ENCODE measurements around the gene HNF4A. TPM values are rescaled to one million over a fixed set of nuclear protein-coding genes. Genes with fewer than 3 reads are reported as not detected.
"Not testable (repeated sequence)": the region's sequence is repeated elsewhere in the genome, so short reads cannot be mapped to it uniquely, and the experiment has no call there.

Gene HNF4A
- total RNA-seq, 3 donors from 2014 or later = 125 to 332 (median 237) TPM

- Histone ChIP-seq H3K36me3 (ENCODE audit: low read depth) (no peaks in the 10 kb centered on the region), H3K4me1 (ENCODE audit: low read depth) (peaks cover 6% of the 10 kb centered on the region), H3K4me3 (no peak overlapping the region), H3K9me3 (no peaks in the 10 kb centered on the region)
- intact Hi-C loops (cut with DNase I, micrococcal nuclease) = no loop called here
- no peak for DNase-seq
- no peak for TF ChIP-seq CTCF (IDR thresholded peaks at IDR 0.05)
- no peak for ATAC-seq
These were observed 13.3 kb upstream of the HNF4A start for GRCh38 chr20:44342248-44342647.

- Histone ChIP-seq H3K36me3 (ENCODE audit: low read depth) (no peaks in the 10 kb centered on the region), H3K4me3 (no peak overlapping the region), H3K9me3 (no peaks in the 10 kb centered on the region), H3K4me1 (ENCODE audit: low read depth) (peaks cover 6% of the 10 kb centered on the region)
- intact Hi-C loops (cut with DNase I, micrococcal nuclease) = no loop called here
- no peak for TF ChIP-seq CTCF (IDR thresholded peaks at IDR 0.05)
- ATAC-seq = no peak
- no peak for DNase-seq
These were observed 12.3 kb upstream of the HNF4A start for GRCh38 chr20:44343162-44343675.

GRCh38 chr20:44344723-44345122 is 10.8 kb upstream of the HNF4A start:
- no peak for TF ChIP-seq CTCF (IDR thresholded peaks at IDR 0.05)
- no peaks in the 10 kb centered on the region for H3K9me3 ChIP-seq
- peak; percentile 55 for ATAC-seq
- H3K4me1 ChIP-seq (ENCODE audit: low read depth) = peaks cover 6% of the 10 kb centered on the region
- no peak overlapping the region for H3K4me3 ChIP-seq
- intact Hi-C loops (cut with DNase I, micrococcal nuclease) = no loop called here
- H3K36me3 ChIP-seq (ENCODE audit: low read depth) = no peaks in the 10 kb centered on the region
- no peak for DNase-seq

GRCh38 chr20:44345147-44345546 is 10.4 kb upstream of the HNF4A start:
- peak; percentile 54 for ATAC-seq

GRCh38 chr20:44345941-44346340 is 9.6 kb upstream of the HNF4A start:
- H3K4me1 ChIP-seq (ENCODE audit: low read depth); ATAC-seq; intact Hi-C loops (cut with DNase I, micrococcal nuclease); H3K9me3 ChIP-seq; H3K4me3 ChIP-seq; H3K36me3 ChIP-seq (ENCODE audit: low read depth); DNase-seq: not testable (repeated sequence)

More at GRCh38 chr20:44345147-44345546, 10.4 kb upstream of the HNF4A start:
- TF ChIP-seq CTCF (IDR thresholded peaks at IDR 0.05) = no peak
- Histone ChIP-seq H3K4me3 (no peak overlapping the region), H3K36me3 (ENCODE audit: low read depth) (no peaks in the 10 kb centered on the region), H3K4me1 (ENCODE audit: low read depth) (peaks cover 6% of the 10 kb centered on the region), H3K9me3 (no peaks in the 10 kb centered on the region)
- no peak for DNase-seq
- intact Hi-C loops (cut with DNase I, micrococcal nuclease) = no loop called here

- Histone ChIP-seq H3K4me1 (ENCODE audit: low read depth) (peaks cover 11% of the 10 kb centered on the region), H3K9me3 (no peaks in the 10 kb centered on the region), H3K36me3 (ENCODE audit: low read depth) (no peaks in the 10 kb centered on the region), H3K4me3 (no peak overlapping the region)
- intact Hi-C loops (cut with DNase I, micrococcal nuclease) = no loop called here
- TF ChIP-seq CTCF (IDR thresholded peaks at IDR 0.05) = no peak
- DNase-seq = no peak
- ATAC-seq = no peak
These were observed 7.3 kb upstream of the HNF4A start for GRCh38 chr20:44348168-44348659.

Data from mucosa of descending colon (tissue), 3 donors.